DND-41 (cell line): ENCODE data around the gene EFNA2.

ENCODE experiments used
- ATAC-seq: fragments of 200-7000 bp; cut with Tn5 transposase; 3 replicates; pipeline ENCODE4 v1.9.1; 2021; ENCODE audit warnings: low read depth; ENCODE audit not compliant: insufficient read depth
- DNase-seq: peaks from one replicate; pipeline ENCODE4 v3.0.0-alpha.2; 2020
- H2AFZ ChIP-seq: 2 replicates; pipeline ENCODE4 v1.6.0; 2012; ENCODE audit warnings: low read depth, low read length
- H3K27ac ChIP-seq: 2 replicates; pipeline ENCODE4 v1.5.1; 2012; ENCODE audit warnings: low read length, inconsistent platforms
- H3K27me3 ChIP-seq: fragments of 200-600 bp; sonication (generic); 2 replicates; pipeline ENCODE4 v1.6.0; 2012; ENCODE audit warnings: low read length, mild to moderate bottlenecking, inconsistent platforms; ENCODE audit not compliant: insufficient read depth, poor library complexity
- H3K36me3 ChIP-seq: 2 replicates; pipeline ENCODE4 v1.5.1; 2012; ENCODE audit warnings: low read length, inconsistent platforms; ENCODE audit not compliant: insufficient read depth
- H3K4me1 ChIP-seq: 2 replicates; pipeline ENCODE4 v1.5.1; 2012; ENCODE audit warnings: mild to moderate bottlenecking, low read length; ENCODE audit not compliant: insufficient read depth
- H3K4me2 ChIP-seq: 2 replicates; pipeline ENCODE4 v1.6.0; 2012; ENCODE audit warnings: mild to moderate bottlenecking, moderate library complexity, low read length, inconsistent platforms; ENCODE audit not compliant: insufficient read depth
- H3K4me3 ChIP-seq, 2 experiments: fragments of 200-600 bp in 1 of 2; shearing (Covaris generic) in 1 of 2; 2 replicates each; pipeline ENCODE4 v1.5.1; 2012 to 2016; ENCODE audit warnings: inconsistent platforms in 2 of 2, low read length in 2 of 2, mild to moderate bottlenecking in 2 of 2, low read depth in 1 of 2, moderate library complexity in 1 of 2
- H3K79me2 ChIP-seq: 2 replicates; pipeline ENCODE4 v1.6.0; 2012; ENCODE audit warnings: low read length, inconsistent platforms; ENCODE audit not compliant: insufficient read depth
- H3K9ac ChIP-seq: 2 replicates; pipeline ENCODE4 v1.6.0; 2012; ENCODE audit warnings: low read depth, mild to moderate bottlenecking, inconsistent platforms, low read length, moderate library complexity
- H3K9me3 ChIP-seq: 2 replicates; pipeline ENCODE4 v1.5.1; 2012; ENCODE audit warnings: low read length, moderate library complexity, mild to moderate bottlenecking, inconsistent platforms; ENCODE audit not compliant: insufficient read depth, severe bottlenecking
- H4K20me1 ChIP-seq: 2 replicates; pipeline ENCODE4 v1.6.0; 2012; ENCODE audit warnings: low read length; ENCODE audit not compliant: insufficient read depth
- EZH2 ChIP-seq: IDR thresholded peaks from 3 replicates; pipeline ENCODE4 v1.6.1; 2012; ENCODE audit warnings: borderline replicate concordance, low read depth, mild to moderate bottlenecking, moderate library complexity, low read length, inconsistent platforms; ENCODE audit not compliant: severe bottlenecking
- TF ChIP-seq, protein P1 (sequence below): IDR thresholded peaks from 2 replicates; pipeline ENCODE4 v1.5.1; 2012; ENCODE audit warnings: borderline replicate concordance, low read length, moderate library complexity, mild to moderate bottlenecking; ENCODE audit not compliant: poor library complexity, severe bottlenecking; ENCODE audit errors: extremely low read depth

Gene EFNA2

DNA sequence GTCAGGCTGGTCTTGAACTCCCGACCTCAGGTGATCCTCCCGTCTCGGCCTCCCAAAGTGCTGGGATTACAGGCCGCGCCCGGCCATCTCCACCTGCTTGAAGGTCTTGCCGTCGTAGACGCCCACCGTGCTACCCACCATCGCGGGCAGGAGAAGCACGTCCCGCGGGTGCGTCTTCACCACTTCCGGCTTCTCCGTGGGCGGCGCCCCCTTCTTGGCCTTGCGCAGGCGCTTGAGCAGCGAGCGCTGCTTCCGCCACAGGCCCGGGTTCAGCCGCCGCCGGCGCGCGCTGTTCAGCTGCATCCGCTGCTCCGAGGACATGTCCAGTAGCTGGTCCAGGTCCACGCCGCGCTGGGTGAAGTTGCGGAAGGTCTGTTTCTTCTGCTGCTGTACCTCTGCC, 21.6 kb downstream of the EFNA2 start:
- Histone ChIP-seq H3K27ac (no peak overlapping the region), H3K9ac (no peak overlapping the region), H3K9me3 (no peaks in the 10 kb centered on the region), H3K36me3 (no peaks in the 10 kb centered on the region), H3K4me1 (no peaks in the 10 kb centered on the region), H3K4me3 (no peak overlapping the region), H3K27me3 (no peaks in the 10 kb centered on the region), H4K20me1 (no peaks in the 10 kb centered on the region), H3K79me2 (no peaks in the 10 kb centered on the region), H2AFZ (no peak overlapping the region), H3K4me2 (no peak overlapping the region)
- TF ChIP-seq, protein P1, sequence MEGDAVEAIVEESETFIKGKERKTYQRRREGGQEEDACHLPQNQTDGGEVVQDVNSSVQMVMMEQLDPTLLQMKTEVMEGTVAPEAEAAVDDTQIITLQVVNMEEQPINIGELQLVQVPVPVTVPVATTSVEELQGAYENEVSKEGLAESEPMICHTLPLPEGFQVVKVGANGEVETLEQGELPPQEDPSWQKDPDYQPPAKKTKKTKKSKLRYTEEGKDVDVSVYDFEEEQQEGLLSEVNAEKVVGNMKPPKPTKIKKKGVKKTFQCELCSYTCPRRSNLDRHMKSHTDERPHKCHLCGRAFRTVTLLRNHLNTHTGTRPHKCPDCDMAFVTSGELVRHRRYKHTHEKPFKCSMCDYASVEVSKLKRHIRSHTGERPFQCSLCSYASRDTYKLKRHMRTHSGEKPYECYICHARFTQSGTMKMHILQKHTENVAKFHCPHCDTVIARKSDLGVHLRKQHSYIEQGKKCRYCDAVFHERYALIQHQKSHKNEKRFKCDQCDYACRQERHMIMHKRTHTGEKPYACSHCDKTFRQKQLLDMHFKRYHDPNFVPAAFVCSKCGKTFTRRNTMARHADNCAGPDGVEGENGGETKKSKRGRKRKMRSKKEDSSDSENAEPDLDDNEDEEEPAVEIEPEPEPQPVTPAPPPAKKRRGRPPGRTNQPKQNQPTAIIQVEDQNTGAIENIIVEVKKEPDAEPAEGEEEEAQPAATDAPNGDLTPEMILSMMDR, result no peak
- no peak for DNase-seq
- ATAC-seq, result no peak

DNA sequence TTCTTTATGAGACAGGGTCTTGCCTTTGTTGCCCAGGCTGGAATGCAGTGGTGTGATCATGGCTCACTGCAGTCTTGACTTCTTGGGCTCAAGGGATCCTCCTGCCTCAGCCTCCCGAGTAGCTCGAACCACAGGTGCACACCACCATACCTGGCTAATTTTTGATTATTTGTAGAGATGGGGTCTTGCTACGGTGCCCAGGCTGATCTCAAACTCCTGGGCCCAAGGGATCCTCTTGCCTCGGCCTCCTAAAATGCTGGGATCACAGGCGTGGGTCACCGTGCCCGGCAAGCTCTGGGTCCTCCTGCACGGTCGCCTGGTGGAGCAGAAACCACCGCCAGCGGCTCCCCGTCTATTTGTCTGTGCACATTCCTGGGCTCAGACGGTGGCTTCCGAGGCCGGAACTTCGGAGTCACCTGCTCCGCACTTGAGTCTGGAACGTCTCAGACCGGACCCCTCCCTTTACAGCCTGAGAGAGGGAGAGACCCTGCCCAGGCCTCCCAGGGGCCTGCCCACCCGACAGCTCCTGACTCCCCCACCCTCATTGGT, 22.2 kb downstream of the EFNA2 start:
- no peak overlapping the region for H3K4me3 ChIP-seq
- H3K79me2 ChIP-seq, result no peaks in the 10 kb centered on the region
- no peak for TF ChIP-seq EZH2
- TF ChIP-seq, protein P1, result no peak
- H3K4me1 ChIP-seq, result no peaks in the 10 kb centered on the region
- DNase-seq, result no peak
- no peaks in the 10 kb centered on the region for H3K36me3 ChIP-seq
- H3K9me3 ChIP-seq, result no peaks in the 10 kb centered on the region
- no peaks in the 10 kb centered on the region for H4K20me1 ChIP-seq
- no peak for ATAC-seq
- H3K9ac ChIP-seq, result no peak overlapping the region
- H3K27me3 ChIP-seq, result no peaks in the 10 kb centered on the region
- no peak overlapping the region for H3K4me2 ChIP-seq
- H2AFZ ChIP-seq, result no peak overlapping the region
- no peak overlapping the region for H3K27ac ChIP-seq

DNA sequence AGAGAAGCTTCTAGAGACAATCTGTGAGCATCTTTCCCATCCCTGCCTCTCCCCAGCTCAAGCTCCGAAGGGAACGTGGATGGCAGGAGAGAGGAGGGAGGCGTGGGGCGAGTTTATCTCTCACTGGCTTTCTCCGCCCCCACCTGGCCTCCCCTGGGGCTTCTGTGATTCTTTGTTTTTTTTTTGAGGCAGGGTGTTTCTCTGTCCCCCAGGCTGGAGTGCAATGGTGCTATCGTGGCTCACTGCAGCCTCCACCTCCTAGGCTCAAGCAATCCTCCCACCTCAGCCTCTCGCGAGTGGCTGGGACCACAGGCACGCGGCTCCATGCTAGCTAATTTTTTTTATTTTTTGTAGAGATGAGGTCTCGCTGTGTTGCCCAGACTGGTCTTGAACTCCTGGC, 23.0 kb downstream of the EFNA2 start:
- DNase-seq (no peak), ATAC-seq (no peak)
- no peak overlapping the region for H3K9ac ChIP-seq
- H3K4me2 ChIP-seq, result no peak overlapping the region
- no peak overlapping the region for H3K4me3 ChIP-seq
- TF ChIP-seq EZH2, result no peak
- TF ChIP-seq, protein P1, result no peak
- no peak overlapping the region for H2AFZ ChIP-seq
- H3K79me2 ChIP-seq, result no peaks in the 10 kb centered on the region
- H3K36me3 ChIP-seq, result no peaks in the 10 kb centered on the region
- H3K4me1 ChIP-seq, result no peaks in the 10 kb centered on the region
- no peaks in the 10 kb centered on the region for H3K9me3 ChIP-seq
- H4K20me1 ChIP-seq, result no peaks in the 10 kb centered on the region
- H3K27me3 ChIP-seq, result no peaks in the 10 kb centered on the region
- no peak overlapping the region for H3K27ac ChIP-seq
